Colon (tissue), 2 donors: ENCODE data around the gene NLRP1.

Source experiments
- FAIRE-seq: peaks from 2 replicates; lab custom pipeline; 2012; peaks lifted over from hg19 to GRCh38; lab: Jason Lieb, UNC
- donor health status: control.
- donor health status: control.

NLRP1 gene

DNA sequence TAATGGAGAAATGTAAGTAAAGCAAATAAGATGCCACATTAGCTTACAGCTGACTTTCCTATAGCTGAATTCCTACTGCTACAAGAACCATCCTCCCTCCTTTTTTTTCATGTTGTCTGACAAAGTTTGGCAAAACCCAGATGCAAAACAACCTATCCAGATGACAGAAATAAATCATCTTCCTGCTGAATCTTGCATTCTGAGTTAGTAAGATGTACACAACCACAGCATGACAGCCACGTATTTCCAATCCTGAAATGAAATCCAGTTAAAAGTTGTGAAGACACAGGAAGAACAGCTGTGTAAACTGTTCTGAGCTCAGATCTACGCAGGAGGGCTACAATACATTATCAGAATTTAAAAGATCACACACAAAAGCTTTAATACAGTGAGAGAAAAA is 110.4 kb downstream of the NLRP1 start:
- FAIRE-seq: no peak

DNA sequence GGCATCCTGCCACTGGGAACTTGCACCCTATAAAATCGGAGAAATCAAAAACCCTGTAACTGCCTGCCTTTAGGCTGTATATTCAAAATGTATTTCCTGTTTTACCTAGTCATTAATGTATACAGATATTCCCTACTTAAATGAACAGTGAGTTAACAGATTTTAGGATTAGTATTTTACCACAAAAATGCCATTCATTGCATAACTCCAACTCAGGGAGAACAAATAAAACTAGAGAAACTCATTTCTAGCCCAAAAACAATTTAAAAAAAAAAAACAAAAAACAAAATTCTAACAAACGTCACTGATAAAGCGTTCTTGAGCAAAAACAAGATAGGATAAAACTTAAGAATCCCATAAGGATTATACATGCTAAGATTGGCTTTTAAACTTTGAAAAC is 111.8 kb downstream of the NLRP1 start:
- FAIRE-seq: no peak

DNA sequence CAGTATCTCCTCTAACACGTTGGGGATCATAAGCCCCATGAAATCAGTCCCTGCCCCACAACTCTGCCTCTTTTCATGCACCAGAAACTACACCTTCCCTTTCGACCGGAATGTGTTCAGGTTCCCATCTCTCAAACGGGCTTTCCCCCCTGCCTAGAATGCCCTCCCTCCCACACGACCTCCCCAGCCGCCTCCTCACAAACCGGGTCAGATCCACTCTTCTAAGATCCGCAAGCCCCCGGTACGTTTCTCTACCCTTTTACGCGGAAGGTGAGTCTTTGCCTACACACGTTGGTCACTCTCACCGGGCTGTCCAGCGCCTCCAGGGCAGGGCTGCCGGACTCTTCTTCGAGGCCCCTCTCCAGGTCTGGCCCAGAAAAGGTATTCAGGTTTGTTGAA is 116.2 kb downstream of the NLRP1 start:
- FAIRE-seq: no peak

DNA sequence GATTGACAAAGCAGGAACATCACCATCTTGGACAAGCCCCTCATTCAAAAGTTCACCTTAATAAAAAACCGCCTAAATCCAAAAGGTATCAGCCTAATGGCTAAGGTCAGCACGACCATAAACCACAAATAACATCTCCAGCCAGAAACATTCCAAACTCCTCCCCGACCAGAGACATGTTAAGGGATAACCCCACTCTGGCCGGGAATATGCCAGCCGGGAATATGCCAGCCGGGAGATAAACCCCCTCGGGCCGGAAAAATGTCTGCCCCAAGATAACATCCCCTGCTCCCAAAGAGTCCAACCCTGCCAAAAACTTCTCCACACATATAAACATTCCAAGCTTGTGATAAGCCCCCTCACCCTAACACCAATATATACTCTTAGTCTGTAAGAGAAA is 116.9 kb downstream of the NLRP1 start:
- no peak for FAIRE-seq

DNA sequence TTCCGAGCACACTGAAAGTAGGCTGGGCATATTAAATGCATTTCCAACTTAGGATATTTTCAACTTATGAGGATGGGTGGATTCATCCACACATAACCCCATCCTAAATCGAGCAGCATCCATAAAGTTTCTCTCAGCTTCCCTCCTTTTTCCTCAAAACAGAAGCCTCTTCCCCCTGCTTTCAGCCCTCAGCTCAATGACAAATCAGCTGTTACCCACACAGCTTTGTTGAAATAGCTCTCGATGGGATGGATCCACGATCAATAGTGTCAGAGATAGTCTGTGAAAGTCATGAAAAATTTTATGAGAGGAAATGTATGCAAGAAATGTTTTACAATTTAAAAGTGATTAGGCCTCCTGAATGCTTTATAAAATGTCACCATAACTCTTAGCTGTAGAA is 118.0 kb downstream of the NLRP1 start:
- FAIRE-seq: no peak

DNA sequence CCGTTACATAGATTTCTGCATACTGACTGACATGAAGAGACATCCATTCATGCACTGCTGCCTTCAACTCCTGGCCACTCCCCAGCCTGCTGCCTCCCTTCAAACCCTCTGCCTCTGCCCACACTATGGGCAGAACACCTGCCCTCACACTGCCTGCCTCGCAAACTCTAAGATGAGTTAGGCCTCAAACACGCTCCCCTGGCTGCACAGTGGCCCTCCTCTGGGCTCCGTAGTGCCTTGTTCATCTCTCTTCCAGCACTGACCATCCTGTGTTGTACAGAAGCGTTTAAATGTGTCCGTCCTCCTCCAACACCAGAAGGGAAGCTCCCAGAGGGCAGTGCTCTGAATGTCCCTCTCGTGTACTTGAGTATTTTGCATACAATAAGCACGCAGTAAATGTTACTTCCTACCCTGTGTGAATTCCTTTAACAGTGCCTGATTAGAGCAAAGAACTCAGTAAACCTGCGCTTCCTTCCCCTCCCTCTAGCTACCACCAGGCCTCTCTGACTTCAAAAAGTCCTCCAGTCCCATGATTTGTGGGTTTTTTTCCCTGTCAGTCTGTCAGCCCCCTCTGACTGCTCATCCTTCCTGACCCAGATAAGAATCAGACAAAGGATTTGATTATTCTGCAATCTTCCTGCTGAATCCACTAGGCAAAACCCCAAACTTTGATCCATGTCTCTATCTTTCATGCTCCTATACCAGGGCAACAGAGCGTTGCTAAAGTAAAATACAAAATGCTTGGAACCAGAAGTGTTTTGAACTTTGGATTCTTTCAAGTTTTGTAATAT is 119.4 kb downstream of the NLRP1 start:
- FAIRE-seq: no peak
